CD4-positive, alpha-beta T cell treated with Interleukin-15 for 4 hours (primary cell): ENCODE data around the gene TPP1.

Experiments
- DNase-seq: peaks from one replicate; pipeline ENCODE4 v3.0.0-alpha.2; 2020; ENCODE audit warnings: low spot score

Gene TPP1

DNA sequence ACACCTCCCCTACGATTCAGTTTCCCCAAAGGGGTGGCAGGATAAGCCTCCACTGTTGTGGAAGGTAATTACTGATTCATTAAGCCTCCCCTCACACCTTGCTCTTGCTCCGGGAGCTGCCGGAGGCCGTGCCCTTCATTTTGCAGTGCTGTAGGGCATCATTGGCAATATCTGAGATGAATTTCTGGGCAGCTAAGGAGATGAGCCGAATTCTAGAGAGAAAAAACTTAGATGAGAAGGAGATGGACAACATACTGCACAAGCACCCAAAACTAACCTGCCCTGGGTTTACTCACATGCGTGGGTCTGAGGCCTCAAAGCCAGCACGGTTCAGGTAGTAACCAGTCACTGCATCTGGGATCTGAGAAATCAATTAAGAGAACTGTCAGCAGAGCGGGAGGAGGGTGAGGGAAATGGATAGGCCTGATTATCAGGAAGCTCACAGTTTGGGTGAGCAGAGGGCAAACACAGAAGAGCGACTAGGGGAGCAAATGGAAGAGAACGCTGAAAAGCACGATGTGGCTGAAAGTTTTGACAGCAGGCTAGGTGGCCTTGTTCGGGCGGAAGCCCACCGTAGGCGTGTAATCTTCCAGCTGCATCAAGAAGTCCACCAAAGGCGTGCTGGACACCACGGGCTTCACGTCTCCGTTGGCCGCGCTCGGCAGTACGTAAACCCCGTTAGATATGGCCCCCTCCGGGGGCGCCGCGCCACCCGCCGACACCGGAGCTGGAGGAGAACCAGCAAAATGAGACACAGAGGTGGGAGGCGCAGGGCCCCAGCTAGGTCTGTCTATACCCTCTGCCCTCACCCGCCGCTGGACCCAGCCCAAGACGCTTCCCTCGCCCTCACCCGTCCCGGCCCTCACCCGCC is 7.9 kb downstream of the TPP1 start:
- peak; percentile 22 for DNase-seq

- no peak for DNase-seq
These were observed 8.6 kb downstream of the TPP1 start for GRCh38 chr11:6610591-6610990.

DNA sequence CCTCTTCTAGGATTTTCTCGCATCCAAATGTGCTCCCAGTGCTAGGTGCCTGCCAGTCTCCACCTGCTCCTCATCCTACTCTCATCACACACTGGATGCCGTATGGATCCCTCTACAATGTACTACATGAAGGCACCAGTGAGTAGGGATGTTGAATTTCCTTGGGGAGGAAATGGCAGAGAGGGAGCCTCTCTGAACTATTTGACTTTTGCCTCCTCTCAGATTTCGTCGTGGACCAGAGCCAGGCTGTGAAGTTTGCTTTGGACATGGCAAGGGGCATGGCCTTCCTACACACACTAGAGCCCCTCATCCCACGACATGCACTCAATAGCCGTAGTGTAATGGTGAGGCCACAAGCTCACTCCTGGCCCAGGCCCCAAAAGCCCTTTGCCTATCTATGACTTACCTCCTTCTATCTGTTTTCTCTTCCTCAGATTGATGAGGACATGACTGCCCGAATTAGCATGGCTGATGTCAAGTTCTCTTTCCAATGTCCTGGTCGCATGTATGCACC is 9.7 kb downstream of the TPP1 start:
- DNase-seq, result no peak

- DNase-seq, result no peak
These were observed 10.3 kb downstream of the TPP1 start for GRCh38 chr11:6608726-6609501.

GRCh38 chr11:6608011-6608410 is 11.2 kb downstream of the TPP1 start:
- no peak for DNase-seq

GRCh38 chr11:6607190-6607795 is 11.9 kb downstream of the TPP1 start:
- DNase-seq, result no peak

- peak; percentile 48 for DNase-seq
These were observed 12.6 kb downstream of the TPP1 start for GRCh38 chr11:6606471-6607189.

DNA sequence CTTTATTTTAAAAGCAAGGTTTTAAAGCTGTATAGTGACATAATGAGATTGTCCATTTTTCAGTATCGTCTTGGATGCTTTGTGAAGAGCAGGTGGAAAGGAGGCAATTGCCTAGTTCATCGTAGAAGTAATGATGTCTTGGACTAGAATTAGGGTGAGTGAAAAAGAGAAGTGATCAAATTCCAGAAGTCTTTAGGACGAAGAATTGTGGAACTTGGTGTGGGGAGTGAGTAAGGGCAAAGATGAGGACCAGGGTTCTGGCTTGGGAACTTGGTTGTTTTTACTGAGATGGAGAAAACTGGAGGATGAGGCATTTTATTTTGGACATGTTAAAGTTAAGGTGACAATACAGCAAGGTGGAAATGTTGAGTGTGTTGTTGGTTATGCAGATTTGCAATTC is 14.4 kb downstream of the TPP1 start:
- no peak for DNase-seq

DNA sequence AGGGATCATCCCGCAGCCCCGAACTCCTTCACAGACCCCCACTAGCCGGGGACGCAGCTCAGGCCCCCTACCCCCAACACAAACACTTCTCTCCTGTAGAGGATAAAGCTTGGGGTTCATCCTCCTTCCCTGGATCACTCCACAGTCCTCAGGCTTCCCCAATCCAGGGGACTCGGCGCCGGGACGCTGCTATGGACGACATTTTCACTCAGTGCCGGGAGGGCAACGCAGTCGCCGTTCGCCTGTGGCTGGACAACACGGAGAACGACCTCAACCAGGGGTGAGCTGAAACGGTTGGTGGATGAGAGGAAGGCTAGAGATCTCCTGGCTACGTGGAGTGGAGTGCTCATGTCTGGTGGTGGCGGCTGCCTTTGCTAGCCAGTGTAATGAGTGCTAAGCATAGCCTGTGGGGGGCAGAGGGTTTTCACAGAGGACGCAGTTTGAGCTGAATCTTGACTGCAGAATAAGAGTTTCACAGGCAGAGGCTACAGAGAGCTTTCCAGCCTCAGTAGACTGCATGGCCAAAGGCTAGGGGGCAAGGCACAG is 15.1 kb downstream of the TPP1 start:
- peak; percentile 67 for DNase-seq

DNA sequence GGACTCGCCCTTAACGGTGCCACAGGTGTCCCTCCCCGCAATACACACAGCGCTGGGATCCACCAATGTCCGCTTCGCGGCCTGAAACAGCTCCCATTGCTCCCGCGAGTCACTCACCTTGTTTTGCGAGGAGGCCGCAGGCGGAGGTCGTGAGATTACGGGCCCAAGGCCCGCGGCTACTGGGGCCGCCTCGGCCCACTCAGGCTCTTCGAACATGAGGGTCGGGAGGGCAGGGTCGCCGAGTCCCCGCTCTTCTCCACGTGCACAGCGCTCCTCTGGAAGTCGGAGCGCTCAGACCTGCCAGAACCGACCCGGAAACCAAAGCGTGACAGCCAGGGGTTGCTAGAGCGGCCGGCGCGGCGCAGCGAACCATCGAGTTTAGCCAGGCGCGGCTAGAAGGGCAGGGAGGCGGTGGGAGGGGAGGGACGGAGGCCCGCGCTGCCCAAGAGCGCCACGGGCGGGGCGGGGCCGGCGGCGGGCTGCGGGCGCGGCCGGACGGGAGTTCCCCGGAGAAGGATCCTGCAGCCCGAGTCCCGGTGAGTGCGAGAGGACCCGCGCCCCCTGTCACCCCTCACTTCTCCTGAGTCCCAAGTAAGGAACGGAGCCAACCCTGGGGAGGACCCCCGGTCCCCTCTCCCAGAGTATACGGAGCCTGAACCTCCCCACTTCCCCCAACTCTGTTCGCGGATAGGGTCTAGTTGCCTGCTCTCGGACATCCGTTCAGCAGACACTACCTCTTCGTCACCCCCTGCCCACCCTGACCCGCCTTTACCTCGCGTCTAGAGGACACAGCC is 15.7 kb downstream of the TPP1 start, which contains the start of the genes ILK and RRP8:
Gene ILK, plus strand, starts transcription at position 488 of the 794 bp plus-strand sequence. CDS start 498 bp downstream, outside the sequence.
Gene RRP8, minus strand, starts transcription at position 330 of the 794 bp plus-strand sequence. Its CDS starts 114 bp downstream, at position 216.
- DNase-seq, result peak; percentile 94

DNA sequence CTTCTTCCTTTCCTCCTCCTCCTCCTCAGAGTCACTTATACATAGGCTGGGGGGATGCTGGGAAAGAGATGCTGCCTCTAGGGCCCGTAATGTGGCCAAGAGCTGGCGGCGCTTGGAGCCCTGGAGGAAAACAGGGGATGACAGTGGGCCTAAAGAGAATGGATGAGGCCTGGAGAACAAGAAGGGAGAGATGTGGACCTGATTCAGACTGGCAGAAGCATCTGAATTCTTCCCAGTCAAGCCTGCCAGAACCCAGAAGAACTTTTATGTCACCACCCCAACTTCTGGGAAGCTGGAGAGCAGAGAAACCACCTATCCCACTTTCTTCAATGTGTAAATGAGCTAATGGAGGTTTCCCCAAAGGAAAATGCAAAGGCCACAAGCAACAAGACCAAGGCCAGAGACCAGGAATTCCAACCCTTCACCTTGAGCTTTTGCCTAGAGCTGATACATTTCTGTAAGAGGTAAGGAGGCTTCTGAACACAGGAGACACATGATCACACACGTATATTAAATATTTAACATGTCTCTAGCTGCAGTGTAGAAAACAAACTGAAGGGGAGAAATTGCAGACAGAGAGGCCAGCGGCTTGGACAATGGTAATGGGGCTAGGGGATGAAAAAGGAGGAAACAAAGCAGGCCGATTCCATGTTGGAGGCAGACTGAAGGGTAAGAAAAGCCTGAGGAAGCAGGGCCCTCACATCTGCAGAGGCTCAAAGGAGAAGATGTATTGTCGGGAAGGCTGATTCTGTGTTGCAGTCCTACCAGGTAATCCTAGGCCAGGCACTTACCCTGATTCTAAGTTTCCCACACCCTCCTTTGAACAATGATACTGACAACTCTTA is 16.9 kb downstream of the TPP1 start:
- no peak for DNase-seq

- no peak for DNase-seq
These were observed 18.2 kb downstream of the TPP1 start for GRCh38 chr11:6601041-6601461.

DNA sequence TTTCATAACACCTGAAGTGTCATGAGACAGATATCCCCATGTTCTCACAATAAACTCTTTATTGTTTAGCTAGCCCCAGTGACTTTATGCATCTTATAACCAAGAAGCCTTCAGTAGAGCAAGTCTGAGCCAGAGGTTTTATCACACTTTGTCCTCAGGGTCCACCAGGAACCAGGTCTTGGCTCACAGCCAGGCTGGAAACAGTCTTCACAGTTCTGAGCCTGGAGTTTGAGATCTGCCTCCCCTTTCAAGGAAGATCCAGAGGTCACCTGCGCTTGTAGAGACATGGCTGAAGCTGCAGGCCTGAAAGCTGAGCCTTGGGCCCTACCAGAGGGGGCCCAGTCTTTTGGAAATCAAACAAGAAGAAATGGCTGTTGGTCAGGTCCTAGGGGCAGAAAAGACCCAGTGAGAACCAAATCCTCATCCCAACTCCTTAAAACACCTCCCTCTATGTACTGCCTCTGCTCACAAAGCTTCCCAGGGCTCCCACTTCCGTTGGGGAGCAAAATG is 19.3 kb downstream of the TPP1 start:
- no peak for DNase-seq

GRCh38 chr11:6599449-6599848 is 19.8 kb downstream of the TPP1 start:
- no peak for DNase-seq

- DNase-seq, result no peak
These were observed 20.7 kb downstream of the TPP1 start for GRCh38 chr11:6598555-6598954.

- DNase-seq, result no peak
These were observed 22.9 kb downstream of the TPP1 start for GRCh38 chr11:6596239-6596877.

- DNase-seq, result no peak
These were observed 25.0 kb downstream of the TPP1 start for GRCh38 chr11:6594142-6594768.

GRCh38 chr11:6588018-6588417 is 31.2 kb downstream of the TPP1 start:
- no peak for DNase-seq
